Stimulated activated CD4-positive, alpha-beta T cell treated with anti-CD3 and anti-CD28 coated beads, TNF-alpha, amount 100 ng/mL, for 48 hours (primary cell): ENCODE results near the gene ANK2.

Experiments used
- DNase-seq, 3 donors: peaks; one replicate each; pipeline ENCODE4 v3.0.0-alpha.2; 2020; ENCODE audit warnings: low read depth in 3 of 3

Gene ANK2

DNA sequence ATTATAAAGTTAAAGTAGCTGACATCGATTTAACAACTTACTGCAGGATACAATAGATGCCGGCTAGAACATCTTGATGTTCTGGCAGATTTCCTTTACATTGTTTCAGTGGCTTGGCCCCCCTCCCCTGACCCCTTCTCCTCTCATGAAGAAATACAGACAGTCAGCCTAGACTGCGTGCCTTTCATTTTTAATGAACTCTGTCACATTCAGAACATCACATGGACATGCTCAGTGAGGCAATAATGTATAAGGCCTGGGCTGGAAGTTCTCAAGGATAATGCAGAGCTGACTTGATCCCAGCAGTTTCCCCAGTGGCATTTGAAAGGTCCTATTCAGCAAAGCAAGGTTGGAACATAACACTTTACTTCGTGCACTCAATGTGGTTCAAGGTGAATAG lies 239.2 kb downstream of the ANK2 start:
- DNase-seq: no peak

DNA sequence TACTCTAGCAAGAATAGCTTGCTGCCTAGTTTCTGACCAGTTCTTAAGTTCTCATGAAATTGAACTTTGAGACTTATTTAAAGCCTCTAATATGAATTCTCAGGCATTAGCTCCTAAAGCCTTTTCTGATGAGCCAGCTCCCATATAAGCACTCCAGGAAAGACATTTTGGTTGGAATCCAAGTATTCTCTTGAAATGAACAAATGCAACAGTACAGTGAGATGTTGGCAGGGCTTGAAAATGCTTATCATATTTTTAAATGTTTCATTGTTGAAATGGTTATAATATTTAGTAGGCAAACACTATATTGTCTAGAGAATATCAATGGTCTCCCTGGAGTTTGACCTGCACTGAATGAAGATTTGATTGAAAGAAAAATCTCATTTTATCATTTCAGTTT lies 240.3 kb downstream of the ANK2 start:
- no peak for DNase-seq

- no peak for DNase-seq
These were observed 241.2 kb downstream of the ANK2 start for GRCh38 chr4:113290666-113291065.

- no peak for DNase-seq
These were observed 243.1 kb downstream of the ANK2 start for GRCh38 chr4:113292371-113293042.

DNA sequence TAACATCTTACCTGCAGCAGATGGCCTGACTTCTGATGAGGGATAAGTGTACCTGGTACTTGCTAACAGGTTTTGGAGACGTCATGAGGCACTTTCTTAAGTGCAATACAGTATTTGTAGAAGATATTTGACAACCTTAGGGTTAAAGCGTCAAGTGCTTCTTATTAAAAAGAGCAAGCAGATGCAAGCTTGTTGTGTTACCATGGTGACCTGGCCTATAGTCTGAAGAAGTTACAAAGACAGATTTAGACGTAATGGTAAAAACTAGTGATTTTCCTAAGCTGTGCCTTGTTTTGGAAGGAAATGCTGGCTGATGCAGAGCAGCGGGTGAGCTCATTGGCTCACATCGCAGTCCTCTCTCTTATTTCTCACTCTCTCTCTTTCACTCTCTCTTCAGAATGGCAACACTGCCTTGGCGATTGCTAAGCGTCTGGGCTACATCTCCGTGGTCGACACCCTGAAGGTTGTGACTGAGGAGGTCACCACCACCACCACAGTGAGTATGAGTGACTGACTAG lies 243.6 kb downstream of the ANK2 start:
- no peak for DNase-seq

GRCh38 chr4:113293674-113294073 lies 244.2 kb downstream of the ANK2 start:
- no peak for DNase-seq

DNA sequence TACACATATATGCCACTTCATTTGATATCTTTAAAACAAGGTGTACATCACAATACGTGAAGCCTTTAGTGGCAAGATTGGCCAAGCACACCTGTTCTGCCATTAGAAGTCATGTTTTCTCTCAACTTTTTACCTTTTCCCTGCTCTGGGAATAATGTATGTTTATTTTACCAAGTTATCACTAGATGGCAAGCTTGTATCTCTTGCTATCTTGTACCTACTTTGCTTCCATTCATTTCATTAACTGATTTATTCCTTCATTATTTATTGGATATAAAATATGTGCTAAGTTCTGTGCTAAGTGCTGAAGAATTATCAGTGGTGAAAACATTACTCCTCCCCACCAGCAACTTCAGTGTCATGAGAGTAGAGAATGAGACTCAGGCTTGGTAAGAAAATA lies 245.5 kb downstream of the ANK2 start:
- DNase-seq: no peak

DNA sequence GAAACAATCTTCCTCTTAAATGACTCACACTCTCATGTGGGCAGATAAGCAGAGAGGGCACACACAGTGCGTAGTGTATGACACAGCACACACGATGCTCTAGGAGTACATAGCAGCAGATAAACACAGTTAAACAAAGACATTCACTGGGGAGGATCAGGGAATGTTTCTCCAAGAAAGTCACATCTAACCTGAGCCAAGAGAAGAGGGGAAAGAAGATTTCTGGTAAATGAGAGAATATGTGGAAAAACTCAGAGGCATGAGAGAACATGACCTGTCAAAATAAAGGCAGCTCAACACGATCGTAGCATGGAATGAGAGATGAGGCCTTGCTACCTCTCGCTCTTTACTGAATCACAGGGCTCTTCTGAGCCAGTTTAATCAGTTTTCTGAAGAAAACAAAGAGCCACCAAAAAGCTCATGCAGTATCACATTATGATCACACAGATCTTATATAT lies 251.0 kb downstream of the ANK2 start:
- DNase-seq: no peak

GRCh38 chr4:113302051-113302450 lies 252.6 kb downstream of the ANK2 start:
- DNase-seq: no peak

GRCh38 chr4:113303315-113303714 lies 253.9 kb downstream of the ANK2 start:
- DNase-seq: no peak

- no peak for DNase-seq
These were observed 261.6 kb downstream of the ANK2 start for GRCh38 chr4:113311047-113311446.

DNA sequence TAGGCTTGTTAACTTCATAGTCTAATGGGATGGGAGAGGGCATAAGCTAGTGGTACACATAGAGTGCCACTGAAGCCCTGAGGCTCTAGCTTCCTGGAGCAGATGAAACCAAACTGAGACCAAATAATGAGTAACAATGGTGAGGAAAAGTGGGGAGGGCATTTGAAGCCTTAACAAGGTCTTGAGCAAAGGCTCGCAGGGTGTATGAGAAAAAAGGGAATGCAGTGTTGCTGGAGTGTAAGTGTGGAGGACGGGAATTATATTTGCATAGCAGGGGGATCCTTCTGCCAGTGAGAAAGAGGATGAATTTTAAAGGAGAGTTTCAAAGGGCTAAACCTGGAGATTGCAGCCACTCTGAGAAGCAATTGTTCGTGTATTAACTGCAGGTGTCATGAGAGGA lies 263.1 kb downstream of the ANK2 start:
- no peak for DNase-seq

DNA sequence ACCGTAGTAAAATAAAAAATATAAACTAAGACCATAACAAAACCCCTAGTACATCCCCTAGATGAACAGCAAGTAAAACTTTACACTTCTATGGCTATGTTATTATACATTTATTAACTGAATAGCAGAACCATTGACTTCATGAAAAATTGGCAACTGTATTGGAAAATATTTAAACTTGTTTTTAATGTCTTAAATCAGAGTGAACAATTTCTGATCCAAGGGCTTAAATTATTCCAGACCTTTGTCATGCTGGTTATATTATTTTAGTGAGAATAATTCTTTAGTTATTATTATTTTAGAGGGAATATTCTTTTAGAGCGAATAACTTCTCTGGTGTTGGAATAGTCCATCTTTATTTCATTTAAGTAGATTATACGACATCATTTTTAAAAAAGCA lies 265.0 kb downstream of the ANK2 start:
- no peak for DNase-seq

DNA sequence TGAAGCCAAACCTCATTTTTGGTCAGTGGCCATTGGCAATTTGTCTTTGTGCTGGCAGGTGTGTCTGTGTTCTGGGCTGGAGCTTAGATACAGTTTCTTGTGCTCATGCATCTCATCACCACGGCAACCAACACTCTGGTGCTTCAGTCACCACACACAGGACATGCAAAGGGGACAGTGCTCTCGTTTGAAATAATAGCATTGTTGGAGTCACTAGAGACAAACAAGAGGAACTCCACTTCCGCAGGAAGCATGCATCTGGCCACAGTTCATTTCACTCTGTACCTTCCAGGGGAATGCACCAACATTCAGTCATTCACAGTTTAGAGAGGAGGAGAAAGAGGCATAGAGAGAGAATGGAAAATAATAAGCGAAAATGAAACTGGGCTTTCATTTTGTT lies 267.4 kb downstream of the ANK2 start:
- no peak for DNase-seq

DNA sequence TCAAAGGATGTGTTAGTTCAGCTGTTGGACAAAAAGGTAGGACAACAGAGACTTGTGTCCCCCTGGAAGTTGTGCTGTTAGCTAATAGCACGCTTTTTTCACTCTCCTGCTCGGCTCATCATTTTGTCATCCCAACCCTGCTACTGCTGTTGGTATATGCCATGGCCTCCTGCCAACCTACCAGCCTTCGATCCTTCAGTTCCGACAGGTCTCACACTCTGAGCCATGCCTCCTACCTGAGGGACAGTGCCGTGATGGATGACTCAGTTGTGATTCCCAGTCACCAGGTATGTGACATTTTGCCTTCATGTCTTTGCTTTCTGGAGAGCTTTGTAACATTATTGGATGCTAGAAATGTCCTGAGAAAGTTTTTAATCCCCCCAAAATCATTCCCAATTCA lies 268.1 kb downstream of the ANK2 start:
- DNase-seq: no peak

- no peak for DNase-seq
These were observed 273.3 kb downstream of the ANK2 start for GRCh38 chr4:113322736-113323135.

DNA sequence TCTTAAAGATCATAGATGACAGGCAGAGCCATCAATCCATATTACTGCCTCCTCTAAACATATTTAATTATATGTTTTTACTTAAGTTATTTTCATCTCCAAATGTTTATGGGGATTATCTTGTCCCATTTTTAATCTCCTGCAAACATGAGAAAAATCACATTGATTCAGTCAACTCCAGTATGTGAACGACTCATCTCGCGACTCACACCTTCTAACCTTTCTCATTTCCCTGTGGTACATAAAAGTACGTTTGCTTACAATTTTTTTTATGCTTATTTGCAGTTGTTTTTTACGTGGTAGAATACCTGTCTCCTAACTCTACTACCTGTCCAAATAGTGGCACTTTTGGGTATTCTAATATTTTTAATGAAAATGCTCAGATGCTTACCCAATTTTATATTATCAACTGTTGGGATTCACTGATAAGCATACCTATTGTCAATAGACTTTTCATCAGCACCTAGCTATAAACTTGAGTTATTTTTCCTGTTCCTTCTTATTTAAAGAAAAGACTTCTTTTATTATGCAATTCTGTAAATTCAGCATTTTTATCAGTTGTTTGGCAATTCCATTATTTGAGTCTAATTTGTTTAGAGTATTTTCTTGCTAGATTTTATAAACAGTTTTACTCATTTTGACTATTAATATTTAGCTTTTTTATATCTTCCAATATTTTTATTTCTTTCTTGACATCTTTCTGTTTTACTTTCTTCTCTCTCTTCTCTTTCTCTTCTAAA lies 276.6 kb downstream of the ANK2 start:
- peak in 1 of 3 donors; percentile 8 for DNase-seq

DNA sequence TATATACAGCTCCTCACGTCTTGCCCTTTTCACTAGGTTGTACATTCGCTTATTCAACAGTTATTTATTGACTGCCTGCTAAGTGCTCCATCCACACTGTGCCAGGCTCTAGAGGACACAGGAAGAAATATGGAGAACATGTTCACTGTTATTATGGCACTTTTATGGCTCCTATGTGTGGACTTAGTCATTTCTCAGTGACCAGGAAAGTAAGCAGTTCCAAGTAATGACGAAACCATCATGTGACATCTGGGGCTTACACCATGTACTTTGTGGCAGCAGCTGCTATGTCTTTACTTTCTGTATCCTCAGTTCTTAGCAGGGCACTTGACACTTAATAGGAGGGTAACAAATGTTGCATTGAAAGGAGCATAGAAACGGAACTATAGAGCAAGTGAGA lies 278.0 kb downstream of the ANK2 start:
- no peak for DNase-seq

DNA sequence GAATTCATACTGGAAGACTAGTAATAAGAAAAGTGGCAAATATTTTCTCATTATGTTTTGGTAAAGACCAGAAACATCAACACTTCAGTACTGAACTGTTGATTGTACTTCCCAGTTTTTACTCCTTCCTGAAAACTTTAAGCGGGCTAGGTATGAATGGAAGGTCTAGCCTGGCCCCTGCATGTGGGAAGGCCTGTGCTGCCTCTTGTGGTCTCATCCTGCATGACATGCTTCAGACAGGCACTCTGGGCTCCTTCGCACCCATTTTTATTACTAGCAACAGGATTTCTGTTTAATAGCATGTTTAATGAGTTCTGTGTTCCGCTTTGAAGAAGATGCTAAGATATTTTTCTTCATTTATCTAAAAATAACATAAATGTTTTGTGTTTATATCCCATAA lies 279.1 kb downstream of the ANK2 start:
- no peak for DNase-seq

DNA sequence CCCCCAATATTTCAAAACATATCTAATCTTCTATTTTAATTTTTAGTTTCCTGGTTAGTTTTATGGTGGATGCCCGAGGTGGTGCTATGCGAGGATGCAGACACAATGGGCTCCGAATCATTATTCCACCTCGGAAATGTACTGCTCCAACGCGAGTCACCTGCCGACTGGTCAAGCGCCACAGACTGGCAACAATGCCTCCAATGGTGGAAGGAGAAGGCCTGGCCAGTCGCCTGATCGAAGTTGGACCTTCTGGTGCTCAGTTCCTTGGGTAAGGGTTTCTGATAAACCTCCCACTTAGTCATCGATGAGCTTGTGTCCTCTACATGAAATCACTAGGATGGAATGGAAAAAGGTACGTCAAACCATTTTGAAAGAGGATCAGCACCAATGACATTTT lies 280.7 kb downstream of the ANK2 start:
- no peak for DNase-seq

GRCh38 chr4:113331811-113332210 lies 282.4 kb downstream of the ANK2 start:
- no peak for DNase-seq

DNA sequence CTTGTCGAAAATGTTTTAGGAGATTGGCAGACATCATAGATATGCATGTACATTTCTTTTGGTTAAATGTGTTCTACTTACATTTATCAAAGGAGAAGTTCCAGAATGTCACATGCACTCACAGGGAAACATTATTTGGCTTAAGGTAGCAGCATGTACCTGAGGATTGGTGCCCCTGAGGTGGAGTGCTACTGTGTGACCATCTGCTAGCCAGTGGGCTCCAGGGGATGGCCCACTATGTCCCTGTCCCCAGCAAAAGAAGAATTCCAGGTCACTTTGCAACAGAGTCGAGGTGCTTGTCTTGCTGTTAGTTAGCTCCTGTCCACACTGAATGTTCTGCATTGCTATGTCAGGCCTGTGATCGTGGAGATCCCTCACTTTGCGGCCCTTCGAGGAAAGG lies 283.2 kb downstream of the ANK2 start:
- no peak for DNase-seq

DNA sequence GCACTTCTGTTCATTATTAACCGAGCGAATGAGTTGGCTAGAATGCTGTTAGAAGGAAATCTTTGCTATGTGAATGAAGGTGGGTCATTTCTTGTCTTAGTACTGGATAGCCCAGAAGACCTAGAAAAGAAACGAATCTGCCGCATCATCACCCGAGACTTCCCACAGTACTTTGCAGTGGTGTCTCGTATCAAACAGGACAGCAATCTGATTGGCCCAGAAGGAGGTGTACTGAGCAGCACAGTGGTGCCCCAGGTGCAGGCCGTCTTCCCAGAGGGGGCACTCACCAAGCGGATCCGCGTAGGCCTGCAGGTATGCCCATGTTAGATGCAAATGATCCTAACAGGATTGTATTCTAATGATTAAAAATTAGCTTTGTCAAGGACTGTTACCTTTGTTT lies 286.3 kb downstream of the ANK2 start:
- DNase-seq: no peak
